K562 (cell line): Measurements from ENCODE around the gene TMEM45A. TPM values are rescaled to one million over a fixed set of nuclear protein-coding genes. Genes with fewer than 3 reads are reported as not detected.

Experiments used
- ATAC-seq: fragments of 200-7000 bp; cut with Tn5 transposase; 3 replicates; pipeline ENCODE4 v1.9.1; 2020; ENCODE audit warnings: moderate library complexity
- BruUV-seq: library from RNA; stranded (reverse); fragments of 400-500 nt; replicated peaks from 2 replicates; lab custom pipeline; 2021; lab: Mats Ljungman, UMichigan
- CTCF ChIA-PET: fragments of 300-600 bp; formaldehyde crosslinking; extraction: SDS; loops from one replicate; lab custom pipeline; 2021; ENCODE audit warnings: low intra/inter-chr PET ratio; lab: Yijun Ruan, JAX
- POLR2A ChIA-PET: fragments of 300-600, 350-650 bp; sonication (Branson Sonifier 250); formaldehyde crosslinking; extraction: SDS; loops from one replicate; lab custom pipeline; 2021; ENCODE audit warnings: antibody characterized with exemption, inconsistent platforms; lab: Yijun Ruan, JAX
- DNase-seq, 4 experiments: peaks; one replicate each; pipeline versions ENCODE4 v3.0.0 to v3.0.0-alpha.2; 2011 to 2018; ENCODE audit warnings: low spot score in 3 of 4, mixed read lengths in 3 of 4; ENCODE audit errors: extremely low read depth in 1 of 4
- FAIRE-seq: peaks from 2 replicates; lab custom pipeline; 2011; peaks lifted over from hg19 to GRCh38; lab: Jason Lieb, UNC
- H2AFZ ChIP-seq: 2 replicates; pipeline ENCODE4 v1.6.0; 2011; ENCODE audit warnings: low read depth, low read length, control low read depth, inconsistent platforms
- H3K27ac ChIP-seq: fragments of 200-600 bp; 3 replicates; pipeline ENCODE4 v1.8.0; 2011; ENCODE audit warnings: low read depth, mild to moderate bottlenecking, control low read depth, inconsistent platforms, low read length, moderate library complexity, mixed read lengths; ENCODE audit errors: extremely low read depth
- H3K27me3 ChIP-seq, 2 experiments: fragments of 300-600 bp in 1 of 2; 2 replicates in 1 of 2; 3 replicates in 1 of 2; pipeline versions ENCODE4 v1.6.0 to v1.8.0; 2011; ENCODE audit warnings: inconsistent platforms in 2 of 2, low read length in 2 of 2, mild to moderate bottlenecking in 1 of 2, mixed read lengths in 1 of 2, moderate library complexity in 1 of 2; ENCODE audit not compliant: control insufficient read depth in 2 of 2, insufficient read depth in 2 of 2
- H3K36me3 ChIP-seq: fragments of 300-600 bp; 3 replicates; pipeline ENCODE4 v1.8.0; 2011; ENCODE audit warnings: mild to moderate bottlenecking, low read length, inconsistent platforms; ENCODE audit not compliant: control insufficient read depth, insufficient read depth
- H3K4me1 ChIP-seq, 2 experiments: fragments of 200-600 bp in 1 of 2; replicated peaks in 1 of 2; 2 replicates in 1 of 2; 3 replicates in 1 of 2; pipeline versions ENCODE4 v1.5.1 to v1.8.0; 2011; ENCODE audit warnings: inconsistent platforms in 2 of 2, low read length in 2 of 2, mild to moderate bottlenecking in 1 of 2, mixed read lengths in 1 of 2, moderate library complexity in 1 of 2; ENCODE audit not compliant: control insufficient read depth in 2 of 2, insufficient read depth in 2 of 2
- H3K4me2 ChIP-seq: 2 replicates; pipeline ENCODE4 v1.6.1; 2011; ENCODE audit warnings: low read length, control low read depth, inconsistent platforms, mixed read lengths; ENCODE audit not compliant: insufficient read depth
- H3K4me3 ChIP-seq: fragments of 200-600 bp; sonication (generic), shearing (Covaris generic); 2 replicates; pipeline ENCODE4 v1.5.1; 2016; ENCODE audit warnings: control low read depth, inconsistent platforms
- H3K79me2 ChIP-seq: fragments of 200-600 bp; 3 replicates; pipeline ENCODE4 v1.8.0; 2011; ENCODE audit warnings: low read length, inconsistent platforms; ENCODE audit not compliant: control insufficient read depth, insufficient read depth
- H3K9ac ChIP-seq, 2 experiments: 2 replicates each; pipeline versions ENCODE4 v1.6.0 to v1.6.1; 2011; ENCODE audit warnings: low read depth in 2 of 2, low read length in 2 of 2, control low read depth in 1 of 2, inconsistent platforms in 1 of 2, mild to moderate bottlenecking in 1 of 2, mixed read lengths in 1 of 2; ENCODE audit not compliant: insufficient read depth in 1 of 2
- H3K9me1 ChIP-seq: one replicate; pipeline ENCODE4 v1.6.0; 2011; ENCODE audit warnings: inconsistent platforms, mild to moderate bottlenecking, low read length, moderate library complexity; ENCODE audit not compliant: control insufficient read depth, insufficient read depth
- H3K9me3 ChIP-seq: replicated peaks from 2 replicates; pipeline ENCODE4 v1.5.1; 2011; ENCODE audit warnings: low read depth, low read length, inconsistent platforms; ENCODE audit not compliant: control insufficient read depth, insufficient read depth
- H4K20me1 ChIP-seq: replicated peaks from 2 replicates; pipeline ENCODE4 v1.6.1; 2011; ENCODE audit warnings: low read length, inconsistent platforms, mixed read lengths; ENCODE audit not compliant: control insufficient read depth, insufficient read depth
- CREBBP ChIP-seq: IDR thresholded peaks from one replicate; pipeline ENCODE4 v1.6.1; 2012; ENCODE audit warnings: low read depth, mild to moderate bottlenecking, control low read depth, inconsistent platforms, low read length
- FOXM1 ChIP-seq, 2 experiments: fragments of 450-650 bp in 1 of 2; sonication (generic) in 1 of 2; formaldehyde crosslinking in 1 of 2; IDR thresholded peaks; 2 replicates each; pipeline versions ENCODE4 v1.6.1 to v1.9.0; 2017 to 2022; ENCODE audit warnings: low read depth in 2 of 2, mild to moderate bottlenecking in 2 of 2, missing genetic modification reagents in 1 of 2, moderate library complexity in 1 of 2
- KLF6 ChIP-seq: fragments of 250-450 bp; sonication (Bioruptor Pico); IDR thresholded peaks from 2 replicates; pipeline ENCODE4 v1.4.0; 2020; ENCODE audit warnings: mild to moderate bottlenecking, moderate library complexity, borderline replicate concordance
- NUFIP1 ChIP-seq: fragments of 450-650 bp; IDR thresholded peaks from 2 replicates; pipeline ENCODE4 v1.6.1; 2018; ENCODE audit not compliant: partially characterized antibody
- OTX1 ChIP-seq: fragments of 450-650 bp; formaldehyde crosslinking; IDR thresholded peaks from 2 replicates; pipeline ENCODE4 v1.4.0; 2022; ENCODE audit warnings: mild to moderate bottlenecking
- PKNOX1 ChIP-seq: fragments of 450-650 bp; IDR thresholded peaks from 2 replicates; pipeline ENCODE4 v1.6.1; 2016
- TAL1 ChIP-seq: fragments of 450-650 bp; IDR thresholded peaks from 2 replicates; pipeline ENCODE4 v1.6.1; 2016; ENCODE audit warnings: mild to moderate bottlenecking
- ZNF431 ChIP-seq: sonication (generic); formaldehyde crosslinking; IDR thresholded peaks from 2 replicates; pipeline ENCODE4 v1.8.0; 2022; ENCODE audit warnings: mild to moderate bottlenecking, missing genetic modification reagents
- ZNF586 ChIP-seq: fragments of 450-650 bp; formaldehyde crosslinking; conservative IDR thresholded peaks from 2 replicates; pipeline ENCODE4 v1.4.0; 2020; ENCODE audit warnings: mild to moderate bottlenecking, moderate library complexity
- in situ Hi-C: fragments of 300-500 bp; cut with MboI; formaldehyde crosslinking; loops from 4 replicates; pipeline ENCODE4 v1.15.0; 2018; ENCODE audit warnings: inconsistent platforms, mixed read lengths
- intact Hi-C: fragments of 100-400 bp; cut with micrococcal nuclease; formaldehyde crosslinking; loops from 2 replicates; pipeline ENCODE4 v1.14.2; 2022
- polyA plus RNA-seq, 8 experiments: library from polyadenylated mRNA; depleted of rRNA in 4 of 8; stranded (reverse) in 5 of 8; unstranded in 3 of 8; fragments of >200 nt; fragmentation: Nextera tagmentation in 2 of 8; fragmentation: Illumina TruSeq in 1 of 8; extraction: Ambion mirVana in 2 of 8; extraction: Trizol in 1 of 8; gene quantifications; 2 replicates each; pipeline versions ENCODE4 v1.2.1 to v1.2.3, GENCODE V29; 2011 to 2014; ENCODE audit warnings: inconsistent platforms in 1 of 8, missing spikeins in 1 of 8
- total RNA-seq, 7 experiments: library from RNA; depleted of rRNA in 6 of 7; stranded (reverse); fragments of >200 nt in 6 of 7; fragmentation: Illumina TruSeq in 2 of 7; extraction: Trizol in 2 of 7; gene quantifications; 2 replicates each; pipeline versions ENCODE4 v1.2.1 to v1.2.3, GENCODE V29; 2011 to 2021; ENCODE audit warnings: low replicate concordance in 1 of 7

TMEM45A gene
- total and polyA plus RNA-seq, 9 of the 15 experiments (the other 6 are each of a cell fraction or from before 2014, with no cell fraction given): 0.41 to 4.1 (median 0.95) TPM

- DNase-seq (no peak), FAIRE-seq (no peak), ATAC-seq (no peak)
- no peak overlapping the region for H2AFZ ChIP-seq
- no peaks in the 10 kb centered on the region for H3K9me1 ChIP-seq
- no peaks in the 10 kb centered on the region for H3K36me3 ChIP-seq
- H3K27ac ChIP-seq: no peak overlapping the region
- H3K79me2 ChIP-seq: no peaks in the 10 kb centered on the region
- no peak overlapping the region for H3K4me2 ChIP-seq
- in situ Hi-C loops (loop anchor here (25.0 kb wide), 1 partner anchor 778 kb away; no protein-coding TSS in a partner anchor), intact Hi-C loops (no loop called here)
- BruUV-seq: no TSS peak
- TF ChIP-seq TAL1: no peak
- TF ChIP-seq OTX1 (CRISPR knock-in tag): no peak
- no peak for TF ChIP-seq FOXM1 (IDR thresholded peaks at IDR 0.05; ENCODE audit: low read depth)
- no peak for TF ChIP-seq FOXM1 (CRISPR knock-in tag; IDR thresholded peaks at IDR 0.05; ENCODE audit: low read depth)
- no peak for TF ChIP-seq CREBBP
- no peak for TF ChIP-seq PKNOX1
- TF ChIP-seq ZNF431: no peak
- TF ChIP-seq NUFIP1: no peak
- TF ChIP-seq KLF6 (CRISPR knock-in tag): no peak
- TF ChIP-seq ZNF586 (CRISPR knock-in tag): no peak
- H3K9ac ChIP-seq: no peak overlapping the region
- ChIA-PET CTCF (no interaction called here), POLR2A (no interaction called here)
- H3K27me3 ChIP-seq: no peaks in the 10 kb centered on the region
- H3K4me1 ChIP-seq: no peaks in the 10 kb centered on the region; a peak in 1 of 5 replicates
- H3K9me3 ChIP-seq: no peaks in the 10 kb centered on the region
- H4K20me1 ChIP-seq: no peaks in the 10 kb centered on the region
- no peak overlapping the region for H3K4me3 ChIP-seq
Measured at GRCh38 chr3:100614941-100615340, 122.5 kb downstream of the TMEM45A start.
